ENCODE data around the gene TAF6. TPM values are rescaled to one million over a fixed set of nuclear protein-coding genes. Genes with fewer than 3 reads are reported as not detected.

TAF6 gene
- total RNA-seq, 6 experiments from 2014 or later: 11.1 to 27.2 (median 15.8) TPM

DNA sequence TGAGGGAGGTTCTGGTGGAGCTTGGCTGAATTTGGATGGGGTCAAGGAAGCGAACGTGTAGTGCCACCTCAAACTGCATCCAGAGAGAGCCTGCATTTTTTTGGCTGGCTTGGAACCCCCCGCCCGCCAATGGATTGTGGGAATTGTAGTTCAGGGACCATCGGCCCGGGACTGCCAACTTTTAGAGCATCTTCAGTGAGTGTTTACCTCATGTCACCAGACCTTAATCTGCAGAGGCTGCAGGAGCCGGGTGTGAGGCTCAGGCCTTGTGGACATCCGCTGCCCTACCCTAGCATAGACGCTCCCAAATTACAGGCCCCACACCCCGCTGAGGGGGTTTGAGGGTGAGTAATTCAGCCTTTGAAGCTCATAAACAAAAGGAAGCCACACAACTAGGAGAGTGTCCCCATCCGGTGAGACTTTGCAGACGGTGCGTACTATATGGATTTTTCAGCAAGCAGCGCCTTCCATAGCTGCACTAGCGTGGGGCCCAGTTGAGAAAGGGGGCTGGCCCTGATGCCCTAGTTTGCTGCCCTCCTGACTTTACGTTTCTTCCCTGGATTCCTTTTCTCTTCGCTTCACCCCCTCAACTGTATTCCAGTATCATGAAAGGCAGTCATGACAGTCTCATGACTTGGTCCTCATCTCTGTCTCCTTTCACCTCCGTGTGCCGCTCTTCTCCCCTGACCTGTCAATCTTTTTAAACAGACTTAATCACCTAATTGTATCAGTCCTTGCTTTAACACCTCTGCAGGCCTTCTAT is 993 bp upstream of the TAF6 start:
- WGBS (ENCODE audit: insufficient coverage, low coverage, low lambda C conversion rate, missing lambda C conversion rate): 20% methylated on average over 12 of the region's 19 CpGs
- TF ChIP-seq POLR2A (IDR thresholded peaks at IDR 0.05) (no peak), CTCF (IDR thresholded peaks at IDR 0.05) (no peak)
- peak; percentile 62 to 69 (median 68) for ATAC-seq
- Histone ChIP-seq H3K27me3 (no peaks in the 10 kb centered on the region), H3K36me3 (no peaks in the 10 kb centered on the region), H3K9me3 (no peaks in the 10 kb centered on the region), H3K27ac (peak overlapping the region; percentile 93 to 95 (median 94)), H3K4me1 (peaks cover 0 to 18% (median 2%) of the 10 kb centered on the region in 4 donors), H3K4me3 (peak overlapping the region; percentile 86 to 95 (median 93))
- intact Hi-C loops (cut with DNase I): no loop called here
- peak in 2 of 3 donors; percentile 67 to 74 for DNase-seq

GRCh38 chr7:100118388-100119071 is 628 bp downstream of the TAF6 start:
- intact Hi-C loops (cut with DNase I): no loop called here
- peak overlapping the region; percentile 86 to 95 (median 93) for H3K4me3 ChIP-seq
- TF ChIP-seq POLR2A (IDR thresholded peaks at IDR 0.05) (no peak), CTCF (IDR thresholded peaks at IDR 0.05) (no peak)
- WGBS (ENCODE audit: insufficient coverage, low coverage, low lambda C conversion rate, missing lambda C conversion rate): 26% methylated on average over 12 of the region's 18 CpGs
- H3K36me3 ChIP-seq: peaks cover 0 to 3% (median 0%) of the 10 kb centered on the region in 4 donors
- no peaks in the 10 kb centered on the region for H3K9me3 ChIP-seq
- peak overlapping the region in 1 of 3 donors; percentile 95 for H3K27ac ChIP-seq
- DNase-seq (no peak), ATAC-seq (no peak)
- H3K27me3 ChIP-seq: no peaks in the 10 kb centered on the region
- peaks cover 0 to 14% (median 2%) of the 10 kb centered on the region in 4 donors for H3K4me1 ChIP-seq

DNA sequence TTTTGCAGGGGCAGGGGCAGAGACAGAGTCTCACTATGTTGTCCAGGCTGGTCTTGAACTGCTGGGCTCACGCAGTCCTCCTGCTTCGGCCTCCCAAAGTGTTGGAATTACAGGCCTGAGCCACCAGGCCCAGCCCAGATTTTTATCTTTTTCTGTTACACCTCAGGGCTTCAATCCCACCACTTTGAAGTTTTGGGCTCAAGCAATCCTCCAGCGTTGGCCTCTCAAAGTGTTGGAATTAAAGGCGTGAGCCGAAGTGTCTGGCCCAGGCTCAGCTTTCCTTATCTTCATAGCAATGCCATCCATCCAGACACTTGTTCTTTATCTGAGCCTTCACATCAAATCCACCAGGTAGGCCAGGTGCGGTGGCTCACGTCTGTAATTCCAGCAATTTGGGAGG is 4.1 kb downstream of the TAF6 start:
- Histone ChIP-seq H3K36me3 (peaks cover 0 to 16% (median 5%) of the 10 kb centered on the region in 4 donors), H3K4me3 (no peak overlapping the region), H3K27ac (no peak overlapping the region), H3K9me3 (no peaks in the 10 kb centered on the region), H3K4me1 (peaks cover 0 to 7% (median 2%) of the 10 kb centered on the region in 4 donors), H3K27me3 (no peaks in the 10 kb centered on the region)
- no peak for ATAC-seq
- 92% methylated on average over 5 of the region's 7 CpGs for WGBS (ENCODE audit: insufficient coverage, low coverage, low lambda C conversion rate, missing lambda C conversion rate)
- TF ChIP-seq CTCF (IDR thresholded peaks at IDR 0.05) (no peak), POLR2A (IDR thresholded peaks at IDR 0.05) (no peak)
- DNase-seq: no peak
- intact Hi-C loops (cut with DNase I): no loop called here

GRCh38 chr7:100111914-100112313 is 7.2 kb downstream of the TAF6 start:
- ATAC-seq (no peak), DNase-seq (no peak)
- Histone ChIP-seq H3K9me3 (no peaks in the 10 kb centered on the region), H3K27ac (no peak overlapping the region), H3K36me3 (peaks cover 0 to 29% (median 5%) of the 10 kb centered on the region in 4 donors), H3K27me3 (no peaks in the 10 kb centered on the region), H3K4me1 (no peaks in the 10 kb centered on the region), H3K4me3 (no peak overlapping the region)
- TF ChIP-seq POLR2A (IDR thresholded peaks at IDR 0.05) (no peak), CTCF (IDR thresholded peaks at IDR 0.05) (no peak)
- no CpG with 5 or more reads among the region's 13 CpGs for WGBS (ENCODE audit: insufficient coverage, low coverage, low lambda C conversion rate, missing lambda C conversion rate)
- intact Hi-C loops (cut with DNase I): no loop called here
